Measurements from ENCODE around the gene SMAD1.
A peak's percentile ranks its signal among the peaks of the same experiment; 100 is the strongest.

Gene SMAD1

DNA sequence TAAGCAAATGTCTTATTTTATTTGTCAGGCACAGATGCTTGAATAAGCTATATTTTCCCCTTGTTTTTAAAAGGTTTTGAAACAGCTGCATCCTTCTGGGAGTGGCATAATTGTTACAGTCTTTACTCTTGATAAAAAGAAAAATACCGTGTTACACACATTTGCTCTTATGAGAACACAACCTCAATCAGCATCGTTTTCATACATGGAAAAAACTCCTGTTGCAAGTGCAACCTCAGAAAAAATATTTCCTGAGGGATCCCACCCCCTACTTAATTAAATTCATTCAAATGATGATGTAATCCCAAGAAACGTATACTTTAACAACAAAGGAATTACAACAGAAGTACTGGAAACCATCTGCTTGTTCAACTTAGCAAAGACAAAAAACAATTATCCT, 58.6 kb downstream of the SMAD1 start:
- TF ChIP-seq, protein P1, sequence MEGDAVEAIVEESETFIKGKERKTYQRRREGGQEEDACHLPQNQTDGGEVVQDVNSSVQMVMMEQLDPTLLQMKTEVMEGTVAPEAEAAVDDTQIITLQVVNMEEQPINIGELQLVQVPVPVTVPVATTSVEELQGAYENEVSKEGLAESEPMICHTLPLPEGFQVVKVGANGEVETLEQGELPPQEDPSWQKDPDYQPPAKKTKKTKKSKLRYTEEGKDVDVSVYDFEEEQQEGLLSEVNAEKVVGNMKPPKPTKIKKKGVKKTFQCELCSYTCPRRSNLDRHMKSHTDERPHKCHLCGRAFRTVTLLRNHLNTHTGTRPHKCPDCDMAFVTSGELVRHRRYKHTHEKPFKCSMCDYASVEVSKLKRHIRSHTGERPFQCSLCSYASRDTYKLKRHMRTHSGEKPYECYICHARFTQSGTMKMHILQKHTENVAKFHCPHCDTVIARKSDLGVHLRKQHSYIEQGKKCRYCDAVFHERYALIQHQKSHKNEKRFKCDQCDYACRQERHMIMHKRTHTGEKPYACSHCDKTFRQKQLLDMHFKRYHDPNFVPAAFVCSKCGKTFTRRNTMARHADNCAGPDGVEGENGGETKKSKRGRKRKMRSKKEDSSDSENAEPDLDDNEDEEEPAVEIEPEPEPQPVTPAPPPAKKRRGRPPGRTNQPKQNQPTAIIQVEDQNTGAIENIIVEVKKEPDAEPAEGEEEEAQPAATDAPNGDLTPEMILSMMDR (IDR thresholded peaks at IDR 0.05; ENCODE audit: low read length, missing control alignments), result no peak
- peak; percentile 38 for DNase-seq (ENCODE audit: low read depth)
- no peak overlapping the region for H3K4me3 ChIP-seq (replicated peaks; ENCODE audit: low read depth, low read length)

DNA sequence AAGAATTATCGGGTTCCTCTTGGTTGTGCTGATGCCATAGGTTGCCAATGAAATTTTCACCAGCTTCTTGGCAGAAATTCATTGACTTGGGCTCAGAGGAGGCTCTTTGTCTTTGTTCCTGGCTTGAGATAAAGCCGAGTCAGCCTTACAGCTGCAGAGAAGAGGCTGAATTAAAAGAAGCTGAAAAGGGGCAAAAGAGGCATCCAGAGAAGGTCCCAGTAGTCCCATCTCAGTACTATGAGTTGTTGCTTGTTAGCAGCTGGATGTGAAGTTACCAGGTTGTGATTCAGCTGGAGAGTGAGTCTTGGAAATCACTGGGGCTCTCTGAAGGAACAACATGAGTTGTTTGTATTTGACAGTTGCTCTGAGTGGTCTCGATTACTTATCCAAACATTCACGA, 59.7 kb downstream of the SMAD1 start:
- peak; percentile 23 for DNase-seq (ENCODE audit: low read depth)
- no peak overlapping the region for H3K4me3 ChIP-seq (replicated peaks; ENCODE audit: low read depth, low read length)
- TF ChIP-seq, protein P1 (IDR thresholded peaks at IDR 0.05; ENCODE audit: low read length, missing control alignments), result no peak

DNA sequence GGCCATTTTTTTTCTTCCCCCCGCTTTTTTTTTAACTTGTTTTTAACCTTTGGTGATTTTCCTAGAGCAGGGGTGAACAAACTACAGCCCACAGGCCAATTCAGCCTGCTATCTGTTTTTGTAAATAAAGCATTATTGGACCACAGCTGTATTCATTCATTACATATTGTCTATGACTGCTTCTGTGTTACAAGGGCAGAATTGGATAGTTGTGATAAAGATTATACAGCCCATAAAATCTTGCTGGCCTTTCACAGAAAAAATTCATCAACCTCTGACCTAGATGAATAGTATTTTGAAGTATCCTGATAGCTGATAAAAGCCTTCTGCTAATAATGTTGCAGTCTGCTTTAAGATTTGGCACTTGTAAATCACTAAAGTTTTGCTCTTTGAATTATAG, 63.4 kb downstream of the SMAD1 start:
- peak; percentile 8 for DNase-seq (ENCODE audit: low read depth)
- no peak overlapping the region for H3K4me3 ChIP-seq (replicated peaks; ENCODE audit: low read depth, low read length)
- TF ChIP-seq, protein P1 (IDR thresholded peaks at IDR 0.05; ENCODE audit: low read length, missing control alignments), result no peak

DNA sequence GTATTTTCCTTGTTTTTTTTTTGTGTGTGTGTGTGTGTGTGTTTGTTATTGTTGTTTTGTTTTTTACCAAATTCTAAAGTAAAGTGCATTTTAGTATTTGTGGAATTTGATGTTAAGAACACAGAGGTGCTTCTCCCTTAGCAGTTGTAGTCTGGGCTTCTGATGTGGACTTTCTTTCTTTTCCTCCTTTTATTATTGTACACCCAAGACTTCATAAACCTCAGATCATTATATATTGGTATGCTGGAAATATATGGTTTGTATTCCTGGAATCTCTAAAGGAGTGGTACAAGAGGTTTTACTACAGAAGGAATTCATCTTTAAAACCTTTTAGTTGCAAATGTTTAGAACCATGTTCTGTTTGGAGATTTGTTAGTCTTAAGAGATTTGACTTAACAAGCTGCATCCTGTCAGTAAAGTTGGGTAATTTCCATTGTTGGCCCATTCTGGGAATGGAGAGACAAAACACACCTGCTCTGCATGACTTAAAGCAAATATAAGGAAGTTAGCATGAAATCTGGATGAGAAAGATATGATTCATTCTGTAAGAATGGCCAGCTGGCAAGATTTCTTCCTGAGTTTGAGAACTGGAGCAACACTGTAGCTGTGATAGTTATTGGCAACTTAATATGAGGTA, 64.0 kb downstream of the SMAD1 start:
- H3K4me3 ChIP-seq (replicated peaks; ENCODE audit: low read depth, low read length), result no peak overlapping the region
- TF ChIP-seq, protein P1 (IDR thresholded peaks at IDR 0.05; ENCODE audit: low read length, missing control alignments), result no peak
- peak; percentile 97 for DNase-seq (ENCODE audit: low read depth)

DNA sequence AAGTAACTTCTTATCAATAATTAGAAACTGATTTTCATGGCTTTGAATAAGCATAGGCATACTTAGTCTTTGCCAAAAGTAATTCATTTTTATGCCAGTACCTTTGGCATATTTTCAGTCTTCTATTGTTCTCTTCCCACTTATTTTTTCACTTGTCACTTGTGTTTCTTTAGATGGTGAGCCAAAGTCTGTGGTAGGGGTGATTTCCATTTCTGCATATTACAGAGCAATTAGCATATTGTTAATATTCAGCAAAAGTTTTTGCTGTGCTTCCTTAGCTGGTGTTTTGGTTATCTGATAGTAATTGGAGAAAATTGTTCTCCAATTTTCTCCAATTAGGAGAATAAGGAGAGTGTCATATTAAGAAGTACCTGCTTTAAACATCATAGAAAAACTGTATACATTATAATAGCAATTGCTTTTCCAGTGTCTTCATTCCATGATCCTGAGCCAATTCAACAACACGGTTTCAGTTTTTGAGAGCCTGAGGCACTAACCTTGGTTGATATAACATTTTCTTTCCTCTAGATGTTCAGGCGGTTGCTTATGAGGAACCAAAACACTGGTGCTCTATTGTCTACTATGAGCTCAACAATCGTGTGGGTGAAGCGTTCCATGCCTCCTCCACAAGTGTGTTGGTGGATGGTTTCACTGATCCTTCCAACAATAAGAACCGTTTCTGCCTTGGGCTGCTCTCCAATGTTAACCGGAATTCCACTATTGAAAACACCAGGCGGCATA, 64.7 kb downstream of the SMAD1 start:
- peak; percentile 59 for DNase-seq (ENCODE audit: low read depth)
- TF ChIP-seq, protein P1 (IDR thresholded peaks at IDR 0.05; ENCODE audit: low read length, missing control alignments), result no peak
- H3K4me3 ChIP-seq (replicated peaks; ENCODE audit: low read depth, low read length), result no peak overlapping the region

DNA sequence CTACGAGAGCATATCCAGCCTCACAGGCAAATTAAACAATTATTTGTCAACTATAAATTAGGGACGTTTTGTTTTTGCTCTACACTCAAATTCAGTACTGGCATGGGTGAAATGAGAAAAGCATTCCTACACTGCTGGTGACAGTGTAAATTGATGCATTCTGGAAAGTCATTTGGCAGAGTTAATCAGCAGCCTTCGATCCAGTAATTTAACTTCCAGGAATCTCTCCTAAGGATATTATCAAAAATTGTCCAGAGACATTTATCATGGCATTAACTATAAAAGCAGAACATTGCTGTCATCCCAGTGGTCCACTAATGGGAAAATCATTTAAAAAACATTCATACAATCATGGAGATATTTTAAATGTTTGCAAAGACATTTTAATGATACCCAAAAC, 70.0 kb downstream of the SMAD1 start:
- no peak for DNase-seq (ENCODE audit: low read depth)
- TF ChIP-seq, protein P1 (IDR thresholded peaks at IDR 0.05; ENCODE audit: low read length, missing control alignments), result no peak
- H3K4me3 ChIP-seq (replicated peaks; ENCODE audit: low read depth, low read length), result no peak overlapping the region
